ENCODE data around the gene HOXC9. TPM values are rescaled to one million over a fixed set of nuclear protein-coding genes. Genes with fewer than 3 reads are reported as not detected.

HOXC9 gene
- total and polyA plus RNA-seq, 2 of the 4 experiments (the other 2 are of a cell fraction): 0.26 TPM; not detected in 1

DNA sequence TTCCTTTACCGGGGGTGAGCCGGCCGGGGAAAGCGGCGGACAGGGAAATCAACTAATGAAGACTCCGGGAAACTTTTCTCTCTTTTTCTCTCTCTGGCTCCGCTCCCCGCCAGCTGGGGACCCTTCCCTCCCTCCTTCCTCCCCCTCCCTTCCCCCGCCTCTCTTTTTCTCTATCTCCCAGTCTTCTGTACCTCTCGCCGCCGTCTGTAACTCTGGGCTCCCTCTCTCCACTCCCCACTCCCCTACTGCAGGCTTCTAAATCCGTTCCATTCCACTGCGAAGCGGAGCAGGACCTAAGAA, 33.9 kb upstream of the HOXC9 start:
- Histone ChIP-seq H3K9me3 (ENCODE audit: control insufficient read depth, insufficient read depth, low read length) (peaks cover 2% of the 10 kb centered on the region), H2AK9ac (replicated peaks; ENCODE audit: low read depth, low read length, poor library complexity) (no peak overlapping the region), H3K9me1 (ENCODE audit: insufficient read depth, low read length) (no peaks in the 10 kb centered on the region), H3K36me3 (ENCODE audit: control insufficient read depth, insufficient read depth, low read length) (no peaks in the 10 kb centered on the region), H4K5ac (ENCODE audit: low read depth, low read length) (no peak overlapping the region), H3K79me1 (ENCODE audit: low read depth in 1 of 2, low read length in 2 of 2) (no peaks in the 10 kb centered on the region), H3K23ac (ENCODE audit: low read depth, low read length) (no peak overlapping the region), H4K20me1 (ENCODE audit: insufficient read depth, low read length) (no peaks in the 10 kb centered on the region), H3K4me2 (ENCODE audit: low read depth, low read length) (no peak overlapping the region; the same call in 1 of the 2 replicates), H2BK5ac (ENCODE audit: low read depth, low read length, poor library complexity, severe bottlenecking) (no peak overlapping the region), H2AK5ac (ENCODE audit: low read depth, low read length) (no peak overlapping the region), H3K18ac (ENCODE audit: low read depth, low read length) (no peak overlapping the region), H3K4me3 (ENCODE audit: insufficient read depth, low read depth, low read length) (no peak overlapping the region), H2BK20ac (ENCODE audit: low read depth, low read length) (no peak overlapping the region), H3K14ac (replicated peaks; ENCODE audit: low read depth, low read length) (no peak overlapping the region), H3K27me3 (ENCODE audit: control insufficient read depth, insufficient read depth, low read length) (peaks cover 95% of the 10 kb centered on the region), H3K27ac (ENCODE audit: insufficient read depth, low read length) (no peak overlapping the region), H2AFZ (replicated peaks; ENCODE audit: low read length, poor library complexity) (no peak overlapping the region), H3K4ac (ENCODE audit: low read depth, low read length) (no peak overlapping the region), H4K91ac (ENCODE audit: insufficient read depth, low read depth, low read length) (no peak overlapping the region), H4K8ac (ENCODE audit: low read depth in 2 of 2, low read length in 2 of 2) (no peak overlapping the region), H3K4me1 (ENCODE audit: control insufficient read depth, insufficient read depth, low read length) (no peaks in the 10 kb centered on the region), H2BK15ac (ENCODE audit: low read depth, low read length) (no peak overlapping the region), H2BK120ac (ENCODE audit: low read depth, low read length) (no peak overlapping the region), H3K56ac (ENCODE audit: extremely low read depth, insufficient read depth, low read length) (no peak overlapping the region), H3K9ac (ENCODE audit: low read depth, low read length) (no peak overlapping the region)
- in situ Hi-C loops (cut with MboI; ENCODE audit: low sequenced_read_pairs) (no loop called here), intact Hi-C loops (cut with micrococcal nuclease) (no loop called here), dilution Hi-C loops (cut with HindIII; ENCODE audit: low sequenced_read_pairs, unreplicated experiment) (no loop called here)
- CTCF ChIA-PET: no interaction called here
- no peak for ATAC-seq (ENCODE audit: low read depth)
- BruUV-seq (replicated peaks): no TSS peak
- DNase-seq: no peak
- TF ChIP-seq FOS (IDR thresholded peaks at IDR 0.05; ENCODE audit: low read depth, low read length): no peak
- no peak for TF ChIP-seq BHLHE40 (IDR thresholded peaks at IDR 0.05; ENCODE audit: low read depth, low read length)
- no peak for TF ChIP-seq CHD1 (IDR thresholded peaks at IDR 0.05; ENCODE audit: low read depth, low read length)
- no peak for TF ChIP-seq MAFK (IDR thresholded peaks at IDR 0.05; ENCODE audit: low read depth, low read length)
- TF ChIP-seq RAD21 (IDR thresholded peaks at IDR 0.05; ENCODE audit: low read length): no peak
- no peak for TF ChIP-seq RFX5 (IDR thresholded peaks at IDR 0.05; ENCODE audit: low read depth, low read length)
- TF ChIP-seq NFE2L2 (IDR thresholded peaks at IDR 0.05; ENCODE audit: low read depth, low read length): no peak
- TF ChIP-seq, protein P1, sequence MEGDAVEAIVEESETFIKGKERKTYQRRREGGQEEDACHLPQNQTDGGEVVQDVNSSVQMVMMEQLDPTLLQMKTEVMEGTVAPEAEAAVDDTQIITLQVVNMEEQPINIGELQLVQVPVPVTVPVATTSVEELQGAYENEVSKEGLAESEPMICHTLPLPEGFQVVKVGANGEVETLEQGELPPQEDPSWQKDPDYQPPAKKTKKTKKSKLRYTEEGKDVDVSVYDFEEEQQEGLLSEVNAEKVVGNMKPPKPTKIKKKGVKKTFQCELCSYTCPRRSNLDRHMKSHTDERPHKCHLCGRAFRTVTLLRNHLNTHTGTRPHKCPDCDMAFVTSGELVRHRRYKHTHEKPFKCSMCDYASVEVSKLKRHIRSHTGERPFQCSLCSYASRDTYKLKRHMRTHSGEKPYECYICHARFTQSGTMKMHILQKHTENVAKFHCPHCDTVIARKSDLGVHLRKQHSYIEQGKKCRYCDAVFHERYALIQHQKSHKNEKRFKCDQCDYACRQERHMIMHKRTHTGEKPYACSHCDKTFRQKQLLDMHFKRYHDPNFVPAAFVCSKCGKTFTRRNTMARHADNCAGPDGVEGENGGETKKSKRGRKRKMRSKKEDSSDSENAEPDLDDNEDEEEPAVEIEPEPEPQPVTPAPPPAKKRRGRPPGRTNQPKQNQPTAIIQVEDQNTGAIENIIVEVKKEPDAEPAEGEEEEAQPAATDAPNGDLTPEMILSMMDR (conservative IDR thresholded peaks at IDR 0.05; ENCODE audit: low read depth, low read length): no peak
- TF ChIP-seq, protein P2, sequence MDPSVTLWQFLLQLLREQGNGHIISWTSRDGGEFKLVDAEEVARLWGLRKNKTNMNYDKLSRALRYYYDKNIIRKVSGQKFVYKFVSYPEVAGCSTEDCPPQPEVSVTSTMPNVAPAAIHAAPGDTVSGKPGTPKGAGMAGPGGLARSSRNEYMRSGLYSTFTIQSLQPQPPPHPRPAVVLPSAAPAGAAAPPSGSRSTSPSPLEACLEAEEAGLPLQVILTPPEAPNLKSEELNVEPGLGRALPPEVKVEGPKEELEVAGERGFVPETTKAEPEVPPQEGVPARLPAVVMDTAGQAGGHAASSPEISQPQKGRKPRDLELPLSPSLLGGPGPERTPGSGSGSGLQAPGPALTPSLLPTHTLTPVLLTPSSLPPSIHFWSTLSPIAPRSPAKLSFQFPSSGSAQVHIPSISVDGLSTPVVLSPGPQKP (IDR thresholded peaks at IDR 0.05; ENCODE audit: borderline replicate concordance, low read depth, low read length): no peak
- TF ChIP-seq CEBPB (IDR thresholded peaks at IDR 0.05; ENCODE audit: low read depth, low read length): no peak
- WGBS, 2 experiments (ENCODE audit: extremely low coverage in 2 of 2, insufficient read length in 1 of 2): 0% methylated on average over 6 of the region's 15 CpGs; no CpG with 5 or more reads in 1 of the 2 experiments
- POLR2A ChIA-PET (ENCODE audit: unreplicated experiment): no interaction called here
